Adrenal gland (tissue), 12 donors: ENCODE data around the gene CNGA1. TPM values are rescaled to one million over a fixed set of nuclear protein-coding genes. Genes with fewer than 3 reads are reported as not detected.

Experiments used
- DNase-seq, 7 donors: peaks; one replicate each; pipeline ENCODE4 v3.0.0-alpha.2; 2019 to 2020
- H3K27ac ChIP-seq, 5 donors: fragments of 200-600 bp; sonication (generic) in 4 of 5; 1 replicate in 3 of 5; 2 replicates in 2 of 5; pipeline versions ENCODE4 v1.5.1 to v1.8.0; 2016 to 2020; ENCODE audit warnings: mild to moderate bottlenecking in 1 of 5
- H3K27me3 ChIP-seq: fragments of 200-600 bp; 2 replicates; pipeline ENCODE4 v1.8.0; 2021
- H3K36me3 ChIP-seq, 2 donors: fragments of 200-600 bp; replicated peaks in 1 of 2; 1 replicate in 1 of 2; 2 replicates in 1 of 2; pipeline versions ENCODE4 v1.5.1 to v1.8.0; 2018 to 2022
- H3K4me1 ChIP-seq, 2 donors: fragments of 200-600 bp; replicated peaks in 1 of 2; 1 replicate in 1 of 2; 2 replicates in 1 of 2; pipeline versions ENCODE4 v1.5.1 to v1.8.0; 2018 to 2021
- H3K4me3 ChIP-seq, 4 donors: fragments of 200-600 bp; sonication (generic) in 3 of 4; one replicate each; pipeline ENCODE4 v1.5.1; 2016 to 2018
- H3K9me3 ChIP-seq, 3 donors: fragments of 200-600 bp; sonication (generic) in 1 of 3; replicated peaks in 1 of 3; 1 replicate in 2 of 3; 2 replicates in 1 of 3; pipeline versions ENCODE4 v1.5.1 to v1.8.0; 2016 to 2021
- POLR2A ChIP-seq, 2 donors: fragments of 450-650 bp; IDR thresholded peaks; one replicate each; pipeline ENCODE4 v1.6.1; 2017; ENCODE audit warnings: antibody characterized with exemption in 2 of 2, mild to moderate bottlenecking in 2 of 2, moderate library complexity in 1 of 2
- WGBS, 4 donors: extraction: QIAGEN DNeasy Blood & Tissue Kit in 2 of 4; methylation state at CpG; one replicate each; pipeline versions ENCODE4 v1.1.5 to v1.1.7; 2013 to 2017; 5-methylcytosine and 5-hydroxymethylcytosine counted together
- intact Hi-C, 2 donors: fragments of 100-400 bp; cut with DNase I; formaldehyde crosslinking; loops; one replicate each; pipeline versions ENCODE4 v1.14.1 to v1.15.0; 2022 to 2023
- polyA plus RNA-seq, 3 donors: library from polyadenylated mRNA; stranded (reverse); fragments of 200-250 nt in 2 of 3; fragments of 350-450 nt in 1 of 3; fragmentation: Illumina TruSeq in 1 of 3; extraction: RNeasy Lipid Tissue Mini Kit (QIAGEN cat#74804) in 1 of 3; gene quantifications; one replicate each; pipeline ENCODE4 v1.2.3, GENCODE V29; 2013 to 2014
- total RNA-seq, 9 donors: library from RNA; depleted of rRNA in 4 of 9; stranded (reverse); fragments of >200 nt in 4 of 9; fragments of 120-200 nt in 1 of 9; fragmentation: NEBNext Ultra II Directional in 1 of 9; extraction: Animal tissue kit (Norgen Biotek cat#: 25700) in 1 of 9; gene quantifications; one replicate each; pipeline versions ENCODE4 v1.1.0 to v1.2.4, GENCODE V29; 2013 to 2023
- TF ChIP-seq, protein P1 (sequence below), 6 experiments: fragments of 450-650 bp in 4 of 6; fragments of 200-600 bp in 2 of 6; sonication (generic) in 1 of 6; IDR thresholded peaks; 1 replicate in 5 of 6; 2 replicates in 1 of 6; pipeline versions ENCODE4 v1.5.1 to v1.8.0; 2016 to 2021; ENCODE audit warnings: antibody characterized with exemption in 6 of 6, mild to moderate bottlenecking in 2 of 6, moderate library complexity in 1 of 6
- donor health status: healthy with polysubstance abuse.
- donor health status: Bipolar disorder and iron deficiency.
- donor health status: DM: yes; HTN: yes; CAD: no.
- donor health status: DM: no; HTN: no; CAD: no.
- donor health status: DM: no; HTN: no; CAD: no.
- donor health status: DM: yes; HTN: yes; CAD: no.

Gene CNGA1
- total and polyA plus RNA-seq, 12 donors = 0.24 to 4.8 (median 1.2) TPM; not detected in 1

DNA sequence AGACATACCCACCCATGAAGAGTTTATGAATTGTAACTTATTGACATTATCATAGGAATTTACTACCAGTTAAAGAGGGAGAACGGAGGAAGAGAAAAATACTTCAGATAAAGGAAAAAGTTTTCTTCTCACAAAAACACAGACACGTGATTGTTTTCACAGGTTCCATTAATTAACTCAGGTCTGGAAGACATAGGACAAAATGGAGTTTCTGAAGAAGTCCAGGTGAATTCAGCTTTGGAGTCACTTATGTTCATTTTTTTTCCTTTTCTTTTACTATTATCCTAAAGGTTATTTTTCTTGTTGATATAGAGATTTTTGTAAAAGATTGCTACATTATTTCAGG is 20.6 kb upstream of the CNGA1 start:
- no peak overlapping the region for H3K27ac ChIP-seq
- no peak overlapping the region for H3K4me3 ChIP-seq
- intact Hi-C loops = no loop called here
- H3K27me3 ChIP-seq = no peaks in the 10 kb centered on the region
- 68 to 82% (median 70%) methylated on average over 2 of the region's 2 CpGs for WGBS, 4 donors
- TF ChIP-seq, protein P1, sequence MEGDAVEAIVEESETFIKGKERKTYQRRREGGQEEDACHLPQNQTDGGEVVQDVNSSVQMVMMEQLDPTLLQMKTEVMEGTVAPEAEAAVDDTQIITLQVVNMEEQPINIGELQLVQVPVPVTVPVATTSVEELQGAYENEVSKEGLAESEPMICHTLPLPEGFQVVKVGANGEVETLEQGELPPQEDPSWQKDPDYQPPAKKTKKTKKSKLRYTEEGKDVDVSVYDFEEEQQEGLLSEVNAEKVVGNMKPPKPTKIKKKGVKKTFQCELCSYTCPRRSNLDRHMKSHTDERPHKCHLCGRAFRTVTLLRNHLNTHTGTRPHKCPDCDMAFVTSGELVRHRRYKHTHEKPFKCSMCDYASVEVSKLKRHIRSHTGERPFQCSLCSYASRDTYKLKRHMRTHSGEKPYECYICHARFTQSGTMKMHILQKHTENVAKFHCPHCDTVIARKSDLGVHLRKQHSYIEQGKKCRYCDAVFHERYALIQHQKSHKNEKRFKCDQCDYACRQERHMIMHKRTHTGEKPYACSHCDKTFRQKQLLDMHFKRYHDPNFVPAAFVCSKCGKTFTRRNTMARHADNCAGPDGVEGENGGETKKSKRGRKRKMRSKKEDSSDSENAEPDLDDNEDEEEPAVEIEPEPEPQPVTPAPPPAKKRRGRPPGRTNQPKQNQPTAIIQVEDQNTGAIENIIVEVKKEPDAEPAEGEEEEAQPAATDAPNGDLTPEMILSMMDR (IDR thresholded peaks at IDR 0.05) = no peak
- no peak for TF ChIP-seq POLR2A (IDR thresholded peaks at IDR 0.05)
- no peaks in the 10 kb centered on the region for H3K36me3 ChIP-seq
- H3K9me3 ChIP-seq = no peaks in the 10 kb centered on the region
- DNase-seq = no peak
- peaks cover 6 to 7% of the 10 kb centered on the region in 2 donors for H3K4me1 ChIP-seq

DNA sequence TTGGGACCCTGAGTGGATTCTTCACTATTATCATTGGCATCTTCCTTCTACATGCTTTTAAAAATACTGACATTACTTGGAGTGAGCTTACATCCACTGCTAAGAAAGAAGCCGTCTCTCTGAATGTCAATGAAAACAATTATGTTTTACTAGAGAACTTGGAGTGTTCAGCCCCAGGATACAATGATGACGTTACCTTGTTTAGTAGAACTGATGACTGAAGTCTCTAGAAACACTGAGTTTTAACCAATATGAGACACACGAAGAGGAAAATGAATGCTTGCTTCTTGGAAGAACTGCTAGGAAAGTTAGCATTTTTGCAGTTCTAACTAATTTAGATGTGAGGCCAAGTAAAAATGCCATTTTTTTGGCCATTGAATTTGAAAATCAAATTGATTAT is 19.5 kb upstream of the CNGA1 start:
- no peaks in the 10 kb centered on the region for H3K9me3 ChIP-seq
- whole genome bisulfite sequencing, 4 donors = 89 to 92% (median 91%) methylated on average over 3 of the region's 3 CpGs
- no peak overlapping the region for H3K27ac ChIP-seq
- H3K36me3 ChIP-seq = no peaks in the 10 kb centered on the region
- TF ChIP-seq POLR2A (IDR thresholded peaks at IDR 0.05) = no peak
- TF ChIP-seq, protein P1 (IDR thresholded peaks at IDR 0.05) = no peak
- no peak for DNase-seq
- intact Hi-C loops = no loop called here
- no peak overlapping the region for H3K4me3 ChIP-seq
- peaks cover 6 to 8% of the 10 kb centered on the region in 2 donors for H3K4me1 ChIP-seq
- no peaks in the 10 kb centered on the region for H3K27me3 ChIP-seq

- Histone ChIP-seq H3K27ac (no peak overlapping the region), H3K4me1 (peaks cover 6 to 8% of the 10 kb centered on the region in 2 donors), H3K4me3 (no peak overlapping the region), H3K9me3 (no peaks in the 10 kb centered on the region), H3K36me3 (no peaks in the 10 kb centered on the region), H3K27me3 (no peaks in the 10 kb centered on the region)
- DNase-seq = no peak
- intact Hi-C loops = no loop called here
- TF ChIP-seq POLR2A (IDR thresholded peaks at IDR 0.05) = no peak
- TF ChIP-seq, protein P1 (IDR thresholded peaks at IDR 0.05) = peak in 4 of 6 experiments; percentile 20 to 40 (median 30)
- 67 to 92% (median 78%) methylated on average over 1 of the region's 1 CpG for WGBS, 4 donors
Observed at GRCh38 chr4:48033825-48034413, 17.4 kb upstream of the CNGA1 start.

DNA sequence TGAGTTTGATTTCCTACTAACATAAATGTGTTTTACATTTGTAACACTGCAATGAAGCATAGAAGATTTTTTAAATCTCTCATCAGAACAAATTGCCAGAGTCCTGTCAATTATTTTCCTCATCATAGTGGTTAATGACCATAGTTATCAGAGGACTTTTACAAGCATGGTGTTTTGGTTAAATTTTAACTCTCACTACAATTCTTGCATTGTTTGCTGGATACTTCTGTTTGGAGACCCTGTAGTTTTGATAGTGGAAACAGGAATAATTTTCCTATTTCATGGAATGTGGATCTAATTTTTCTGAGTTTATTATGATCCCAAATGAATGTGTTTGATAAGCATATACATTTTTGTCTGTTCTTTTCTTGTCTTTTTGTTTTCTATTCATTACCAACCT is 16.9 kb upstream of the CNGA1 start:
- no peaks in the 10 kb centered on the region for H3K36me3 ChIP-seq
- no peak overlapping the region for H3K27ac ChIP-seq
- intact Hi-C loops = no loop called here
- H3K27me3 ChIP-seq = no peaks in the 10 kb centered on the region
- no peak overlapping the region for H3K4me3 ChIP-seq
- TF ChIP-seq, protein P1 (IDR thresholded peaks at IDR 0.05) = no peak
- no peak for TF ChIP-seq POLR2A (IDR thresholded peaks at IDR 0.05)
- DNase-seq = no peak
- peaks cover 6 to 8% of the 10 kb centered on the region in 2 donors for H3K4me1 ChIP-seq
- no peaks in the 10 kb centered on the region for H3K9me3 ChIP-seq
